MM.1S (cell line): Measurements from ENCODE around the gene CRTAC1.

Experiments used
- DNase-seq: peaks from one replicate; pipeline ENCODE4 v3.0.0-alpha.2; 2015
- H2AFZ ChIP-seq: fragments of 300-600 bp; sonication (generic); 2 replicates; pipeline ENCODE4 v1.6.0; 2016; ENCODE audit warnings: antibody characterized with exemption, low read length
- H3F3A ChIP-seq: fragments of 300-600 bp; sonication (generic); 2 replicates; pipeline ENCODE4 v1.6.1; 2016; ENCODE audit warnings: mild to moderate bottlenecking, antibody characterized with exemption, low read length, moderate library complexity, mixed read lengths; ENCODE audit not compliant: insufficient read depth
- H3K27ac ChIP-seq: fragments of 300-600 bp; sonication (generic); 2 replicates; pipeline ENCODE4 v1.5.1; 2016; ENCODE audit warnings: mild to moderate bottlenecking, low read length
- H3K27me3 ChIP-seq: fragments of 300-600 bp; sonication (generic); replicated peaks from 2 replicates; pipeline ENCODE4 v1.6.0; 2016; ENCODE audit warnings: low read length; ENCODE audit not compliant: insufficient read depth
- H3K36me3 ChIP-seq: fragments of 300-600 bp; sonication (generic); replicated peaks from 2 replicates; pipeline ENCODE4 v1.6.1; 2016; ENCODE audit warnings: mild to moderate bottlenecking, low read length, mixed read lengths; ENCODE audit not compliant: insufficient read depth
- H3K4me1 ChIP-seq: fragments of 300-600 bp; sonication (generic); 2 replicates; pipeline ENCODE4 v1.6.1; 2016; ENCODE audit warnings: low read length, mixed read lengths
- H3K4me2 ChIP-seq: fragments of 300-600 bp; sonication (generic); 2 replicates; pipeline ENCODE4 v1.6.0; 2016; ENCODE audit warnings: low read depth, low read length
- H3K4me3 ChIP-seq: fragments of 300-600 bp; sonication (generic); 2 replicates; pipeline ENCODE4 v1.5.1; 2016; ENCODE audit warnings: low read length, mixed read lengths
- H3K79me2 ChIP-seq: fragments of 300-600 bp; sonication (generic); 2 replicates; pipeline ENCODE4 v1.6.1; 2016; ENCODE audit warnings: mixed run types, low read length, mixed read lengths
- H3K9ac ChIP-seq: fragments of 300-600 bp; sonication (generic); 2 replicates; pipeline ENCODE4 v1.6.1; 2016; ENCODE audit warnings: low read length, mixed read lengths
- H3K9me2 ChIP-seq: fragments of 300-600 bp; sonication (generic); replicated peaks from 2 replicates; pipeline ENCODE4 v1.6.1; 2016; ENCODE audit warnings: mild to moderate bottlenecking, low read length, mixed read lengths; ENCODE audit not compliant: insufficient read depth
- H3K9me3 ChIP-seq: fragments of 300-600 bp; sonication (generic); replicated peaks from 2 replicates; pipeline ENCODE4 v1.6.1; 2016; ENCODE audit warnings: mild to moderate bottlenecking, low read length, mixed read lengths; ENCODE audit not compliant: insufficient read depth
- H4K20me1 ChIP-seq: fragments of 300-600 bp; sonication (generic); 2 replicates; pipeline ENCODE4 v1.6.1; 2016; ENCODE audit warnings: mild to moderate bottlenecking, low read length, moderate library complexity, mixed read lengths; ENCODE audit not compliant: insufficient read depth
- CTCF ChIP-seq: fragments of 300-600 bp; sonication (generic); IDR thresholded peaks from 2 replicates; pipeline ENCODE4 v1.5.1; 2016; ENCODE audit warnings: antibody characterized with exemption, low read length, mixed read lengths
- EZH2 ChIP-seq: fragments of 300-600 bp; sonication (generic); optimal IDR thresholded peaks from 2 replicates; pipeline ENCODE3; 2017; ENCODE audit warnings: low read depth, mild to moderate bottlenecking, antibody characterized with exemption, low read length, mixed read lengths
- EZH2phosphoT487 ChIP-seq: fragments of 300-600 bp; sonication (generic); IDR thresholded peaks from 2 replicates; pipeline ENCODE4 v1.6.1; 2018; ENCODE audit warnings: antibody characterized with exemption, low read length

CRTAC1 gene

GRCh38 chr10:98023024-98023423 lies 7.4 kb downstream of the CRTAC1 start:
- H3K9me3 ChIP-seq, result no peaks in the 10 kb centered on the region
- H3K27me3 ChIP-seq, result peaks cover 16% of the 10 kb centered on the region
- H4K20me1 ChIP-seq, result no peaks in the 10 kb centered on the region
- H3K79me2 ChIP-seq, result no peaks in the 10 kb centered on the region
- no peak overlapping the region for H3K9ac ChIP-seq
- H3K36me3 ChIP-seq, result no peaks in the 10 kb centered on the region
- no peaks in the 10 kb centered on the region for H3K9me2 ChIP-seq
- TF ChIP-seq EZH2 (no peak), CTCF (no peak), EZH2phosphoT487 (no peak)
- no peaks in the 10 kb centered on the region for H3F3A ChIP-seq
- no peak overlapping the region for H2AFZ ChIP-seq
- no peak overlapping the region for H3K27ac ChIP-seq
- no peak for DNase-seq
- H3K4me3 ChIP-seq, result no peak overlapping the region
- no peak overlapping the region for H3K4me2 ChIP-seq
- no peaks in the 10 kb centered on the region for H3K4me1 ChIP-seq

- H3F3A ChIP-seq, result no peaks in the 10 kb centered on the region
- H3K4me1 ChIP-seq, result no peaks in the 10 kb centered on the region
- H3K36me3 ChIP-seq, result no peaks in the 10 kb centered on the region
- H3K79me2 ChIP-seq, result no peaks in the 10 kb centered on the region
- H3K4me3 ChIP-seq, result no peak overlapping the region
- H3K9ac ChIP-seq, result no peak overlapping the region
- H3K27me3 ChIP-seq, result peaks cover 10% of the 10 kb centered on the region
- no peak for DNase-seq
- no peaks in the 10 kb centered on the region for H4K20me1 ChIP-seq
- H3K27ac ChIP-seq, result no peak overlapping the region
- TF ChIP-seq EZH2 (no peak), EZH2phosphoT487 (no peak), CTCF (no peak)
- no peak overlapping the region for H3K4me2 ChIP-seq
- no peaks in the 10 kb centered on the region for H3K9me3 ChIP-seq
- H3K9me2 ChIP-seq, result no peaks in the 10 kb centered on the region
- H2AFZ ChIP-seq, result no peak overlapping the region
Observed at GRCh38 chr10:98020784-98021183, 9.6 kb downstream of the CRTAC1 start.

- Histone ChIP-seq H2AFZ (no peak overlapping the region), H3K27ac (no peak overlapping the region), H3K79me2 (no peaks in the 10 kb centered on the region), H3K27me3 (peaks cover 6% of the 10 kb centered on the region), H3K9me2 (no peaks in the 10 kb centered on the region), H4K20me1 (no peaks in the 10 kb centered on the region), H3K9ac (no peak overlapping the region), H3K4me3 (no peak overlapping the region), H3K4me1 (no peaks in the 10 kb centered on the region), H3K36me3 (no peaks in the 10 kb centered on the region), H3F3A (no peaks in the 10 kb centered on the region), H3K4me2 (no peak overlapping the region), H3K9me3 (no peaks in the 10 kb centered on the region)
- no peak for DNase-seq
- TF ChIP-seq CTCF (no peak), EZH2 (no peak), EZH2phosphoT487 (no peak)
Observed at GRCh38 chr10:98020254-98020653, 10.2 kb downstream of the CRTAC1 start.

- H3K4me3 ChIP-seq, result no peak overlapping the region
- H3K79me2 ChIP-seq, result no peaks in the 10 kb centered on the region
- TF ChIP-seq EZH2, result no peak
- TF ChIP-seq CTCF, result no peak
- no peak for TF ChIP-seq EZH2phosphoT487
- no peaks in the 10 kb centered on the region for H3K9me2 ChIP-seq
- DNase-seq, result no peak
- H3K9me3 ChIP-seq, result no peaks in the 10 kb centered on the region
- H3K4me1 ChIP-seq, result no peaks in the 10 kb centered on the region
- no peaks in the 10 kb centered on the region for H3K36me3 ChIP-seq
- H3K9ac ChIP-seq, result no peak overlapping the region
- H3K27ac ChIP-seq, result no peak overlapping the region
- no peaks in the 10 kb centered on the region for H4K20me1 ChIP-seq
- no peak overlapping the region for H2AFZ ChIP-seq
- H3K4me2 ChIP-seq, result no peak overlapping the region
- H3K27me3 ChIP-seq, result peaks cover 6% of the 10 kb centered on the region
- H3F3A ChIP-seq, result no peaks in the 10 kb centered on the region
Observed at GRCh38 chr10:98019784-98020183, 10.6 kb downstream of the CRTAC1 start.
